ENCODE measurements around the gene SCFD2.
"Not testable (repeated sequence)": the region's sequence is repeated elsewhere in the genome, so short reads cannot be mapped to it uniquely, and the experiment has no call there.

DNA sequence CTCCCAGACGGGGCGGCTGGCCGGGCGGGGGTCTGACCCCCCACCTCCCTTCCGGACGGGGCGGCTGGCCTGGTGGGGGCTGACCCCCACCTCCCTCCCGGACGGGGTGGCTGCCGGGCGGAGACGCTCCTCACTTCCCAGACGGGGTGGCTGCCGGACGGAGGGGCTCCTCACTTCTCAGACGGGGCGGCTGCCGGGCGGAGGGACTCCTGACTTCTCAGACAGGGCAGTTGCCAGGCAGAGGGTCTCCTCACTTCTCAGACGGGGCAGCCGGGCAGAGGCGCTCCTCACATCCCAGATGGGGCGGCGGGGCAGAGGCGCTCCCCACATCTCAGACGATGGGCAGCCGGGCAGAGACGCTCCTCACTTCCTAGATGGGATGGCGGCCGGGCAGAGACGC lies 109.9 kb downstream of the SCFD2 start:
- not testable (repeated sequence) for TF ChIP-seq CTCF (IDR thresholded peaks at IDR 0.05); POLR2AphosphoS5 (IDR thresholded peaks at IDR 0.05; ENCODE audit: low read depth, low read length); SIN3A (IDR thresholded peaks at IDR 0.05; ENCODE audit: borderline replicate concordance, insufficient read depth, low read depth, low read length); TCF7L2 (IDR thresholded peaks at IDR 0.05; ENCODE audit: low read depth, low read length)
- TF ChIP-seq, protein P1, sequence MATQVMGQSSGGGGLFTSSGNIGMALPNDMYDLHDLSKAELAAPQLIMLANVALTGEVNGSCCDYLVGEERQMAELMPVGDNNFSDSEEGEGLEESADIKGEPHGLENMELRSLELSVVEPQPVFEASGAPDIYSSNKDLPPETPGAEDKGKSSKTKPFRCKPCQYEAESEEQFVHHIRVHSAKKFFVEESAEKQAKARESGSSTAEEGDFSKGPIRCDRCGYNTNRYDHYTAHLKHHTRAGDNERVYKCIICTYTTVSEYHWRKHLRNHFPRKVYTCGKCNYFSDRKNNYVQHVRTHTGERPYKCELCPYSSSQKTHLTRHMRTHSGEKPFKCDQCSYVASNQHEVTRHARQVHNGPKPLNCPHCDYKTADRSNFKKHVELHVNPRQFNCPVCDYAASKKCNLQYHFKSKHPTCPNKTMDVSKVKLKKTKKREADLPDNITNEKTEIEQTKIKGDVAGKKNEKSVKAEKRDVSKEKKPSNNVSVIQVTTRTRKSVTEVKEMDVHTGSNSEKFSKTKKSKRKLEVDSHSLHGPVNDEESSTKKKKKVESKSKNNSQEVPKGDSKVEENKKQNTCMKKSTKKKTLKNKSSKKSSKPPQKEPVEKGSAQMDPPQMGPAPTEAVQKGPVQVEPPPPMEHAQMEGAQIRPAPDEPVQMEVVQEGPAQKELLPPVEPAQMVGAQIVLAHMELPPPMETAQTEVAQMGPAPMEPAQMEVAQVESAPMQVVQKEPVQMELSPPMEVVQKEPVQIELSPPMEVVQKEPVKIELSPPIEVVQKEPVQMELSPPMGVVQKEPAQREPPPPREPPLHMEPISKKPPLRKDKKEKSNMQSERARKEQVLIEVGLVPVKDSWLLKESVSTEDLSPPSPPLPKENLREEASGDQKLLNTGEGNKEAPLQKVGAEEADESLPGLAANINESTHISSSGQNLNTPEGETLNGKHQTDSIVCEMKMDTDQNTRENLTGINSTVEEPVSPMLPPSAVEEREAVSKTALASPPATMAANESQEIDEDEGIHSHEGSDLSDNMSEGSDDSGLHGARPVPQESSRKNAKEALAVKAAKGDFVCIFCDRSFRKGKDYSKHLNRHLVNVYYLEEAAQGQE (IDR thresholded peaks at IDR 0.05; ENCODE audit: insufficient read depth in 1 of 2, low read depth in 2 of 2, low read length in 1 of 2), result not testable (repeated sequence)
